PFSK-1 (cell line): ENCODE measurements around the gene DUOX2.

ENCODE experiments used
- FOXP2 ChIP-seq: optimal IDR thresholded peaks from 2 replicates; pipeline ENCODE3; 2011; ENCODE audit warnings: borderline replicate concordance, control low read depth, inconsistent platforms; ENCODE audit not compliant: insufficient read depth; ENCODE audit errors: extremely low read length, extremely low read depth
- POLR2AphosphoS5 ChIP-seq: IDR thresholded peaks from 2 replicates; pipeline ENCODE4 v1.6.1; 2012; ENCODE audit warnings: low read depth, mild to moderate bottlenecking, control low read depth, low read length, moderate library complexity
- SIN3A ChIP-seq: IDR thresholded peaks from 2 replicates; pipeline ENCODE4 v1.6.1; 2012; ENCODE audit warnings: mild to moderate bottlenecking, low read length, moderate library complexity, borderline replicate concordance; ENCODE audit not compliant: insufficient read depth
- TAF1 ChIP-seq: IDR thresholded peaks from 2 replicates; pipeline ENCODE4 v1.6.1; 2012; ENCODE audit warnings: low read length, control low read depth, borderline replicate concordance; ENCODE audit not compliant: insufficient read depth
- TF ChIP-seq, protein P1 (sequence below), 2 experiments: IDR thresholded peaks; 2 replicates each; pipeline versions ENCODE4 v1.6.1 to v1.8.0; 2011 to 2012; ENCODE audit warnings: low read depth in 2 of 2, low read length in 2 of 2, control low read depth in 1 of 2, inconsistent platforms in 1 of 2, mild to moderate bottlenecking in 1 of 2, moderate library complexity in 1 of 2; ENCODE audit not compliant: insufficient read depth in 1 of 2

The DUOX2 gene

DNA sequence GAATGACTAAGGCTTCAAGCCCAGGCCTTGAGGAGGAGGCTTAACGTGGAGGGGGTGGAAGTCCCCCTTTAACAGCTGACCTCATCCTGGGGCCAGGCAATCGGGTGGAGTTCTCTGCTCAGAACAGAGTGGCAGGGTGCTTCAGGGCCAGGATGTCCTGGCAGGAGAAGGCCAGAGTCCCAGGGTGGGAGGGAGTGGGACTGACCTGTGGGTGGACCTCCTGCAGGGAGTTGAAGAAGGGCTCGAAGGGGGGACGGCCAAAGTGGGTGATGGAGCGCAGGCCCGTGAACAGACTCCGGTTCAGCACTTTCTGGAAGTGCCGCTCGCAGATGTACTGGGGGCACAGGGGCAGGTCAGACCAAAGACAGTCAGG, 19.6 kb downstream of the DUOX2 start:
- TF ChIP-seq POLR2AphosphoS5 (no peak), SIN3A (no peak), TAF1 (no peak), FOXP2 (no peak)
- TF ChIP-seq, protein P1, sequence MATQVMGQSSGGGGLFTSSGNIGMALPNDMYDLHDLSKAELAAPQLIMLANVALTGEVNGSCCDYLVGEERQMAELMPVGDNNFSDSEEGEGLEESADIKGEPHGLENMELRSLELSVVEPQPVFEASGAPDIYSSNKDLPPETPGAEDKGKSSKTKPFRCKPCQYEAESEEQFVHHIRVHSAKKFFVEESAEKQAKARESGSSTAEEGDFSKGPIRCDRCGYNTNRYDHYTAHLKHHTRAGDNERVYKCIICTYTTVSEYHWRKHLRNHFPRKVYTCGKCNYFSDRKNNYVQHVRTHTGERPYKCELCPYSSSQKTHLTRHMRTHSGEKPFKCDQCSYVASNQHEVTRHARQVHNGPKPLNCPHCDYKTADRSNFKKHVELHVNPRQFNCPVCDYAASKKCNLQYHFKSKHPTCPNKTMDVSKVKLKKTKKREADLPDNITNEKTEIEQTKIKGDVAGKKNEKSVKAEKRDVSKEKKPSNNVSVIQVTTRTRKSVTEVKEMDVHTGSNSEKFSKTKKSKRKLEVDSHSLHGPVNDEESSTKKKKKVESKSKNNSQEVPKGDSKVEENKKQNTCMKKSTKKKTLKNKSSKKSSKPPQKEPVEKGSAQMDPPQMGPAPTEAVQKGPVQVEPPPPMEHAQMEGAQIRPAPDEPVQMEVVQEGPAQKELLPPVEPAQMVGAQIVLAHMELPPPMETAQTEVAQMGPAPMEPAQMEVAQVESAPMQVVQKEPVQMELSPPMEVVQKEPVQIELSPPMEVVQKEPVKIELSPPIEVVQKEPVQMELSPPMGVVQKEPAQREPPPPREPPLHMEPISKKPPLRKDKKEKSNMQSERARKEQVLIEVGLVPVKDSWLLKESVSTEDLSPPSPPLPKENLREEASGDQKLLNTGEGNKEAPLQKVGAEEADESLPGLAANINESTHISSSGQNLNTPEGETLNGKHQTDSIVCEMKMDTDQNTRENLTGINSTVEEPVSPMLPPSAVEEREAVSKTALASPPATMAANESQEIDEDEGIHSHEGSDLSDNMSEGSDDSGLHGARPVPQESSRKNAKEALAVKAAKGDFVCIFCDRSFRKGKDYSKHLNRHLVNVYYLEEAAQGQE (IDR thresholded peaks at IDR 0.05; ENCODE audit: insufficient read depth in 1 of 2, low read depth in 2 of 2, low read length in 2 of 2): no peak

GRCh38 chr15:45093622-45094357, 20.2 kb downstream of the DUOX2 start:
- no peak for TF ChIP-seq TAF1
- TF ChIP-seq, protein P1 (IDR thresholded peaks at IDR 0.05; ENCODE audit: insufficient read depth in 1 of 2, low read depth in 2 of 2, low read length in 2 of 2): no peak
- TF ChIP-seq FOXP2: no peak
- no peak for TF ChIP-seq POLR2AphosphoS5
- TF ChIP-seq SIN3A: no peak

GRCh38 chr15:45093013-45093412, 21.0 kb downstream of the DUOX2 start:
- TF ChIP-seq POLR2AphosphoS5 (no peak), TAF1 (no peak), SIN3A (no peak), FOXP2 (no peak)
- TF ChIP-seq, protein P1 (IDR thresholded peaks at IDR 0.05; ENCODE audit: insufficient read depth in 1 of 2, low read depth in 2 of 2, low read length in 2 of 2): no peak

DNA sequence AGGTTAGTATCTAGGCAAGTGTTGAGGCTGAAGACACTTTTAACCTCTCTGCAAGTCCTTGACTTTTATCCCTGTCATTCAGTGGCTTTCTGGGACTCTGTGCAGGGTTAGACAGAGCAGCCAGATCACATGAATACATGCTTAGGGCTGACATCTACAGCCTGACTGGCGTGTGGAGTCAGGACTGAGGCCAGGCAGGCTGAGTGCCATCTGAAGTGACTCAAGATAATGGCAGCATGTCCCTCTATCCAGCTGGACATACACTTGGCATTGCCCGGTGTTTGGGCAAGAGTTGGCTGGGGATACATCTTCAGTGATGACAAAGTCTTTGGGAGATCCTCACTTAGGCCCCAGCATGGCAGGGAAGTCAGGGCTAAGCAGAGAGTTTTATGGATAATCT, 22.4 kb downstream of the DUOX2 start:
- TF ChIP-seq SIN3A (no peak), TAF1 (no peak), POLR2AphosphoS5 (no peak), FOXP2 (no peak)
- TF ChIP-seq, protein P1 (IDR thresholded peaks at IDR 0.05; ENCODE audit: insufficient read depth in 1 of 2, low read depth in 2 of 2, low read length in 2 of 2): no peak

- TF ChIP-seq SIN3A (no peak), FOXP2 (no peak), TAF1 (no peak), POLR2AphosphoS5 (no peak)
- TF ChIP-seq, protein P1 (IDR thresholded peaks at IDR 0.05; ENCODE audit: insufficient read depth in 1 of 2, low read depth in 2 of 2, low read length in 2 of 2): no peak
These were observed 22.8 kb downstream of the DUOX2 start for GRCh38 chr15:45091161-45091560.
